HepG2 (cell line): Measurements from ENCODE around the gene ASMT. TPM values are rescaled to one million over a fixed set of nuclear protein-coding genes. Genes with fewer than 3 reads are reported as not detected.

Experiments used
- ATAC-seq: fragments of 200-7000 bp; cut with Tn5 transposase; 3 replicates; pipeline ENCODE4 v1.9.1; 2020; ENCODE audit warnings: mild to moderate bottlenecking, moderate library complexity
- BruUV-seq: library from RNA; stranded (reverse); fragments of 400-500 nt; replicated peaks from 2 replicates; lab custom pipeline; 2021; lab: Mats Ljungman, UMichigan
- CTCF ChIA-PET: fragments of 300-600 bp; formaldehyde crosslinking; extraction: SDS; loops from one replicate; lab custom pipeline; 2021; ENCODE audit warnings: low total read pairs, inconsistent platforms, low intra/inter-chr PET ratio; lab: Yijun Ruan, JAX
- POLR2A ChIA-PET: fragments of 350-600 bp; sonication (Branson Sonifier 250); formaldehyde crosslinking; loops from one replicate; lab custom pipeline; 2020; ENCODE audit warnings: antibody characterized with exemption, inconsistent platforms; lab: Yijun Ruan, JAX
- DNase-seq: peaks from one replicate; pipeline ENCODE4 v3.0.0-alpha.2; 2015; ENCODE audit warnings: low spot score
- FAIRE-seq: peaks from 3 replicates; lab custom pipeline; 2011; peaks lifted over from hg19 to GRCh38; lab: Jason Lieb, UNC
- H2AFZ ChIP-seq: one replicate; pipeline ENCODE4 v1.6.1; 2011; ENCODE audit warnings: low read length, inconsistent platforms
- H3K27ac ChIP-seq: fragments of 300-600 bp; 3 replicates; pipeline ENCODE4 v1.8.0; 2011; ENCODE audit warnings: mixed run types, mild to moderate bottlenecking, mixed read lengths, low read length, inconsistent platforms; ENCODE audit not compliant: insufficient read depth; ENCODE audit errors: extremely low read length
- H3K27me3 ChIP-seq, 2 experiments: fragments of 200-600 bp in 1 of 2; 2 replicates in 1 of 2; 3 replicates in 1 of 2; pipeline versions ENCODE4 v1.6.0 to v1.8.0; 2011; ENCODE audit warnings: low read length in 2 of 2, mild to moderate bottlenecking in 2 of 2, moderate library complexity in 2 of 2, inconsistent platforms in 1 of 2; ENCODE audit not compliant: insufficient read depth in 2 of 2, control insufficient read depth in 1 of 2
- H3K36me3 ChIP-seq, 2 experiments: fragments of 200-600 bp in 1 of 2; replicated peaks in 1 of 2; 2 replicates in 1 of 2; 3 replicates in 1 of 2; pipeline versions ENCODE4 v1.5.1 to v1.8.0; 2011; ENCODE audit warnings: low read length in 2 of 2, inconsistent platforms in 1 of 2; ENCODE audit not compliant: insufficient read depth in 2 of 2, control insufficient read depth in 1 of 2
- H3K4me1 ChIP-seq: 2 replicates; pipeline ENCODE4 v1.5.1; 2012; ENCODE audit warnings: low read length, inconsistent platforms; ENCODE audit not compliant: insufficient read depth
- H3K4me2 ChIP-seq: 2 replicates; pipeline ENCODE4 v1.6.0; 2011; ENCODE audit warnings: low read depth, low read length, inconsistent platforms
- H3K4me3 ChIP-seq, 3 experiments: fragments of 200-600 bp in 1 of 3; sonication (generic), shearing (Covaris generic) in 1 of 3; replicated peaks in 1 of 3; 2 replicates each; pipeline ENCODE4 v1.5.1; 2011 to 2016; ENCODE audit warnings: low read length in 3 of 3, inconsistent platforms in 2 of 3, low read depth in 2 of 3, mild to moderate bottlenecking in 2 of 3, control low read depth in 1 of 3, mixed read lengths in 1 of 3; ENCODE audit not compliant: insufficient read depth in 1 of 3
- H3K79me2 ChIP-seq: one replicate; pipeline ENCODE4 v1.6.1; 2011; ENCODE audit warnings: low read length, inconsistent platforms; ENCODE audit not compliant: insufficient read depth
- H3K9ac ChIP-seq: 2 replicates; pipeline ENCODE4 v1.6.0; 2011; ENCODE audit warnings: mild to moderate bottlenecking, low read depth, low read length, inconsistent platforms; ENCODE audit not compliant: insufficient read depth
- H3K9me3 ChIP-seq: 2 replicates; pipeline ENCODE4 v1.5.1; 2012; ENCODE audit warnings: mild to moderate bottlenecking, low read length
- H4K20me1 ChIP-seq: 2 replicates; pipeline ENCODE4 v1.6.0; 2011; ENCODE audit warnings: inconsistent platforms, mild to moderate bottlenecking, low read length, moderate library complexity; ENCODE audit not compliant: insufficient read depth
- ATRX ChIP-seq: sonication (generic); formaldehyde crosslinking; IDR thresholded peaks from 2 replicates; pipeline ENCODE4 v1.4.0; 2020; ENCODE audit warnings: missing genetic modification reagents, borderline replicate concordance
- DZIP1 ChIP-seq: sonication (generic); formaldehyde crosslinking; IDR thresholded peaks from 2 replicates; pipeline ENCODE4 v1.5.0; 2020; ENCODE audit warnings: mild to moderate bottlenecking, missing genetic modification reagents
- GLMP ChIP-seq: sonication (generic); formaldehyde crosslinking; IDR thresholded peaks from 2 replicates; pipeline ENCODE4 v1.9.0; 2021; ENCODE audit warnings: missing genetic modification reagents, mild to moderate bottlenecking, borderline replicate concordance
- MEF2D ChIP-seq: sonication (generic); formaldehyde crosslinking; IDR thresholded peaks from 2 replicates; pipeline ENCODE4 v1.5.1; 2020; ENCODE audit warnings: mild to moderate bottlenecking, missing genetic modification reagents
- TBX2 ChIP-seq: sonication (generic); formaldehyde crosslinking; IDR thresholded peaks from 2 replicates; pipeline ENCODE4 v1.5.0; 2020; ENCODE audit warnings: missing genetic modification reagents, mild to moderate bottlenecking, borderline replicate concordance
- ZBTB20 ChIP-seq: sonication (generic); formaldehyde crosslinking; IDR thresholded peaks from 2 replicates; pipeline ENCODE4 v1.8.1; 2023; ENCODE audit warnings: missing genetic modification reagents, low read depth, mild to moderate bottlenecking, borderline replicate concordance
- ZBTB49 ChIP-seq: sonication (generic); formaldehyde crosslinking; IDR thresholded peaks from 2 replicates; pipeline ENCODE4 v1.4.0; 2020; ENCODE audit warnings: missing genetic modification reagents, borderline replicate concordance
- ZMYM2 ChIP-seq: sonication (generic); formaldehyde crosslinking; IDR thresholded peaks from 2 replicates; pipeline ENCODE4 v1.8.0; 2022; ENCODE audit warnings: mild to moderate bottlenecking, missing genetic modification reagents
- ZNF484 ChIP-seq: sonication (generic); formaldehyde crosslinking; IDR thresholded peaks from 2 replicates; pipeline ENCODE4 v1.5.1; 2020; ENCODE audit warnings: mild to moderate bottlenecking, low read depth, missing genetic modification reagents, borderline replicate concordance
- ZNF777 ChIP-seq: sonication (generic); formaldehyde crosslinking; IDR thresholded peaks from 2 replicates; pipeline ENCODE4 v1.4.0; 2020; ENCODE audit warnings: missing genetic modification reagents
- WGBS: methylation state at CpG from one replicate; pipeline ENCODE4 v1.1.6; 2017; ENCODE audit warnings: low lambda C conversion rate; 5-methylcytosine and 5-hydroxymethylcytosine counted together
- in situ Hi-C: cut with HindIII; loops from 2 replicates; pipeline ENCODE4 v1.10.0; 2017; ENCODE audit warnings: low pct_unique_long_range_greater_than_20kb; ENCODE audit not compliant: extremely low pct_ligation_motif_present
- intact Hi-C: fragments of 100-400 bp; cut with micrococcal nuclease; formaldehyde crosslinking; loops from one replicate; pipeline ENCODE4 v1.10.0; 2022; ENCODE audit not compliant: unreplicated experiment
- polyA plus RNA-seq, 8 experiments: library from polyadenylated mRNA; depleted of rRNA in 3 of 8; stranded (reverse) in 7 of 8; unstranded in 1 of 8; fragments of >200 nt; fragmentation: Illumina TruSeq in 4 of 8; extraction: Trizol in 4 of 8; gene quantifications; 2 replicates each; pipeline versions ENCODE4 v1.2.1 to v1.2.3, GENCODE V29; 2011 to 2016; ENCODE audit warnings: low read depth in 4 of 8, missing spikeins in 1 of 8, mixed read lengths in 1 of 8; ENCODE audit not compliant: insufficient read depth in 1 of 8
- total RNA-seq, 5 experiments: library from RNA; depleted of rRNA; stranded (reverse); fragments of >200 nt; fragmentation: Illumina TruSeq; extraction: Trizol; gene quantifications; 2 replicates each; pipeline ENCODE4 v1.2.3, GENCODE V29; 2016; ENCODE audit warnings: low read depth in 1 of 5
- TF ChIP-seq, protein P1 (sequence below): sonication (generic); formaldehyde crosslinking; IDR thresholded peaks from 2 replicates; pipeline ENCODE4; 2020; ENCODE audit warnings: missing genetic modification reagents, mild to moderate bottlenecking, borderline replicate concordance
- TF ChIP-seq, protein P2 (sequence below): sonication (generic); formaldehyde crosslinking; IDR thresholded peaks from 2 replicates; pipeline ENCODE4 v1.4.0; 2020; ENCODE audit warnings: missing genetic modification reagents

Gene ASMT
- total and polyA plus RNA-seq, 2 of the 13 experiments (the other 11 are each of a cell fraction or from before 2014, with no cell fraction given) = 0.04 TPM; not detected in 1

- Histone ChIP-seq H3K36me3 (peaks cover 16 to 30% of the 10 kb centered on the region in 2 experiments), H3K79me2 (peaks cover 41% of the 10 kb centered on the region), H3K4me1 (peaks cover 23% of the 10 kb centered on the region), H3K4me3 (peak within 1 kb of the TSS; percentile 93 to 100 (median 99)), H3K27me3 (no peaks in the 10 kb centered on the region; a peak in 1 of 5 replicates), H3K9me3 (no peaks in the 10 kb centered on the region), H4K20me1 (peaks cover 26% of the 10 kb centered on the region; the same call in 1 of the 2 replicates), H3K9ac (peak within 1 kb of the TSS; percentile 95), H3K4me2 (peak within 1 kb of the TSS; percentile 94), H3K27ac (peak within 1 kb of the TSS; percentile 78), H2AFZ (no peak within 1 kb of the TSS)
- DNase-seq = peak; percentile 92
- ATAC-seq = peak; percentile 82
- 14% methylated on average over 7 of the region's 66 CpGs for WGBS
- no peak for FAIRE-seq
- BruUV-seq = no TSS peak
- CTCF ChIA-PET = no interaction called here
- intact Hi-C loops = no loop called here
- in situ Hi-C loops = no loop called here
- POLR2A ChIA-PET = no interaction called here
- TF ChIP-seq ZNF777 (CRISPR knock-in tag) = no peak; the same call in 1 of the 2 replicates
- TF ChIP-seq DZIP1 (CRISPR knock-in tag) = no peak
- TF ChIP-seq ZBTB20 = no peak
- no peak for TF ChIP-seq ZBTB49
- no peak for TF ChIP-seq ZNF484 (CRISPR knock-in tag)
- no peak for TF ChIP-seq TBX2 (CRISPR knock-in tag)
- no peak for TF ChIP-seq ZMYM2 (CRISPR knock-in tag)
- TF ChIP-seq ATRX = no peak
- TF ChIP-seq, protein P1, sequence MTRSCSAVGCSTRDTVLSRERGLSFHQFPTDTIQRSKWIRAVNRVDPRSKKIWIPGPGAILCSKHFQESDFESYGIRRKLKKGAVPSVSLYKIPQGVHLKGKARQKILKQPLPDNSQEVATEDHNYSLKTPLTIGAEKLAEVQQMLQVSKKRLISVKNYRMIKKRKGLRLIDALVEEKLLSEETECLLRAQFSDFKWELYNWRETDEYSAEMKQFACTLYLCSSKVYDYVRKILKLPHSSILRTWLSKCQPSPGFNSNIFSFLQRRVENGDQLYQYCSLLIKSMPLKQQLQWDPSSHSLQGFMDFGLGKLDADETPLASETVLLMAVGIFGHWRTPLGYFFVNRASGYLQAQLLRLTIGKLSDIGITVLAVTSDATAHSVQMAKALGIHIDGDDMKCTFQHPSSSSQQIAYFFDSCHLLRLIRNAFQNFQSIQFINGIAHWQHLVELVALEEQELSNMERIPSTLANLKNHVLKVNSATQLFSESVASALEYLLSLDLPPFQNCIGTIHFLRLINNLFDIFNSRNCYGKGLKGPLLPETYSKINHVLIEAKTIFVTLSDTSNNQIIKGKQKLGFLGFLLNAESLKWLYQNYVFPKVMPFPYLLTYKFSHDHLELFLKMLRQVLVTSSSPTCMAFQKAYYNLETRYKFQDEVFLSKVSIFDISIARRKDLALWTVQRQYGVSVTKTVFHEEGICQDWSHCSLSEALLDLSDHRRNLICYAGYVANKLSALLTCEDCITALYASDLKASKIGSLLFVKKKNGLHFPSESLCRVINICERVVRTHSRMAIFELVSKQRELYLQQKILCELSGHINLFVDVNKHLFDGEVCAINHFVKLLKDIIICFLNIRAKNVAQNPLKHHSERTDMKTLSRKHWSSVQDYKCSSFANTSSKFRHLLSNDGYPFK (CRISPR knock-in tag) = no peak
- no peak for TF ChIP-seq GLMP (CRISPR knock-in tag)
- TF ChIP-seq, protein P2, sequence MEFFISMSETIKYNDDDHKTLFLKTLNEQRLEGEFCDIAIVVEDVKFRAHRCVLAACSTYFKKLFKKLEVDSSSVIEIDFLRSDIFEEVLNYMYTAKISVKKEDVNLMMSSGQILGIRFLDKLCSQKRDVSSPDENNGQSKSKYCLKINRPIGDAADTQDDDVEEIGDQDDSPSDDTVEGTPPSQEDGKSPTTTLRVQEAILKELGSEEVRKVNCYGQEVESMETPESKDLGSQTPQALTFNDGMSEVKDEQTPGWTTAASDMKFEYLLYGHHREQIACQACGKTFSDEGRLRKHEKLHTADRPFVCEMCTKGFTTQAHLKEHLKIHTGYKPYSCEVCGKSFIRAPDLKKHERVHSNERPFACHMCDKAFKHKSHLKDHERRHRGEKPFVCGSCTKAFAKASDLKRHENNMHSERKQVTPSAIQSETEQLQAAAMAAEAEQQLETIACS (CRISPR knock-in tag) = no peak; the same call in 1 of the 2 replicates
- TF ChIP-seq MEF2D = no peak
These were observed 23.6 kb upstream of the ASMT start, which contains the start of gene AKAP17A for GRCh38 chrX:1591102-1591862. TSS of gene AKAP17A (plus strand) at chrX:1591604. CDS start at chrX:1593463, 1,859 bp downstream.
